Activated CD8-positive, alpha-beta T cell treated with anti-CD3 and anti-CD28 coated beads, Interleukin-2, amount 10 ng/mL, durations not matched to agents 7 days and 5 days (primary cell): Measurements from ENCODE around the gene PLEKHG4B. TPM values are rescaled to one million over a fixed set of nuclear protein-coding genes. Genes with fewer than 3 reads are reported as not detected.

ENCODE experiments used
- ATAC-seq: fragments of 150-1000 bp; cut with Tn5 transposase; one replicate; pipeline ENCODE4 v1.10.0; 2021; ENCODE audit warnings: moderate library complexity
- CTCF ChIA-PET: fragments of 350-600 bp; sonication (Branson Sonifier 250); formaldehyde crosslinking; loops from one replicate; lab custom pipeline; 2021; ENCODE audit warnings: antibody characterized with exemption; lab: Charles Lee
- POLR2A ChIA-PET: fragments of 350-600 bp; sonication (Branson Sonifier 250); formaldehyde crosslinking; loops from one replicate; lab custom pipeline; 2021; ENCODE audit warnings: antibody characterized with exemption; lab: Charles Lee
- DNase-seq: peaks from one replicate; pipeline ENCODE4 v3.0.0-alpha.2; 2020
- H3K27ac Mint-ChIP-seq: one replicate; pipeline ENCODE4 v1.8.0; 2021; ENCODE audit warnings: mild to moderate bottlenecking, mixed read lengths
- H3K27me3 Mint-ChIP-seq: one replicate; pipeline ENCODE4 v1.8.0; 2021; ENCODE audit warnings: low read depth, mixed read lengths
- H3K36me3 Mint-ChIP-seq: one replicate; pipeline ENCODE4 v1.8.0; 2021; ENCODE audit warnings: low read depth, mixed read lengths
- H3K4me1 Mint-ChIP-seq: one replicate; pipeline ENCODE4 v1.8.0; 2021; ENCODE audit warnings: low read depth, mixed read lengths
- H3K4me3 Mint-ChIP-seq: one replicate; pipeline ENCODE4 v1.8.0; 2021; ENCODE audit warnings: mild to moderate bottlenecking, mixed read lengths
- H3K9me3 Mint-ChIP-seq: one replicate; pipeline ENCODE4 v1.8.0; 2022; ENCODE audit warnings: mixed read lengths; ENCODE audit not compliant: insufficient read depth
- total RNA-seq, 2 experiments: library from RNA; stranded (reverse); gene quantifications; one replicate each; pipeline ENCODE4 v1.2.3, GENCODE V29; 2021

PLEKHG4B gene
- total RNA-seq, 2 experiments from 2014 or later, result not detected

- Mint-ChIP-seq H3K4me3 (no peak overlapping the region), H3K4me1 (no peaks in the 10 kb centered on the region), H3K9me3 (no peaks in the 10 kb centered on the region), H3K27ac (no peak overlapping the region), H3K36me3 (no peaks in the 10 kb centered on the region), H3K27me3 (peaks cover 5% of the 10 kb centered on the region)
- CTCF ChIA-PET, result no interaction called here
- POLR2A ChIA-PET, result interaction anchor here (1.0 kb wide), 1 partner anchor 13 kb away, joined by 3 read pairs; the partner anchor contains the start of gene PLEKHG4B
- DNase-seq (no peak), ATAC-seq (no peak)
Observed at GRCh38 chr5:104778-105296, 12.9 kb downstream of the PLEKHG4B start.

GRCh38 chr5:105504-106070 lies 13.6 kb downstream of the PLEKHG4B start:
- CTCF ChIA-PET, result no interaction called here
- POLR2A ChIA-PET, result no interaction called here
- Mint-ChIP-seq H3K36me3 (no peaks in the 10 kb centered on the region), H3K4me3 (no peak overlapping the region), H3K27me3 (peaks cover 4% of the 10 kb centered on the region), H3K27ac (no peak overlapping the region), H3K9me3 (no peaks in the 10 kb centered on the region), H3K4me1 (no peaks in the 10 kb centered on the region)
- DNase-seq (no peak), ATAC-seq (no peak)

GRCh38 chr5:106587-106986 lies 14.6 kb downstream of the PLEKHG4B start:
- H3K36me3 Mint-ChIP-seq, result no peaks in the 10 kb centered on the region
- ChIA-PET CTCF (no interaction called here), POLR2A (no interaction called here)
- H3K4me1 Mint-ChIP-seq, result no peaks in the 10 kb centered on the region
- H3K27ac Mint-ChIP-seq, result no peak overlapping the region
- no peaks in the 10 kb centered on the region for H3K9me3 Mint-ChIP-seq
- H3K27me3 Mint-ChIP-seq, result peaks cover 4% of the 10 kb centered on the region
- ATAC-seq, result no peak
- no peak for DNase-seq
- no peak overlapping the region for H3K4me3 Mint-ChIP-seq

DNA sequence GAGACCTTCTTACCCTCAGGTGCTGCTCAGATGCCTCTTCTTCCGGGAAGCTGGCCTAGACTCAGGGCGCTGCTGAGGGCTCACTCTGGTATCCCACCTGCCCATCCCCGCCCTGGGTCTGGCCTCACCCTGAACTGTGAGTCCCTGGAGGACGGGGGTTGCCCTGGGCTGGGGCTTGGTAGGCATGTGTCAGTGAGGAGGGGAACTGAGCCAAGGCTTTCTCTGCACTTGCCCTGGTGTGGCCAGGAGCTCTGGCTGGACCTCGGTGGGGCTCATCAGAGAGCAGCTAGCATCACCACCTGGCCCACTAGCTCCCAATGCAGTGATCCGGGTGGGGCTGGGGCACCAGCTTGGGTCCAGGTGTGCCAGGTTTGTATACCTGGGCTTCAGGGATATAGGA lies 15.6 kb downstream of the PLEKHG4B start:
- ChIA-PET POLR2A (no interaction called here), CTCF (interaction anchor here (1.1 kb wide), 1 partner anchor 11 kb away, joined by 4 read pairs; no protein-coding TSS in a partner anchor)
- Mint-ChIP-seq H3K4me3 (no peak overlapping the region), H3K27ac (no peak overlapping the region), H3K27me3 (peaks cover 4% of the 10 kb centered on the region), H3K36me3 (no peaks in the 10 kb centered on the region), H3K9me3 (no peaks in the 10 kb centered on the region), H3K4me1 (no peaks in the 10 kb centered on the region)
- no peak for DNase-seq
- no peak for ATAC-seq

GRCh38 chr5:109826-110225 lies 17.9 kb downstream of the PLEKHG4B start:
- Mint-ChIP-seq H3K4me1 (no peaks in the 10 kb centered on the region), H3K27me3 (no peaks in the 10 kb centered on the region), H3K4me3 (no peak overlapping the region), H3K27ac (no peak overlapping the region), H3K9me3 (no peaks in the 10 kb centered on the region), H3K36me3 (no peaks in the 10 kb centered on the region)
- ATAC-seq, result no peak
- POLR2A ChIA-PET, result no interaction called here
- DNase-seq, result no peak
- CTCF ChIA-PET, result no interaction called here

GRCh38 chr5:110270-110888 lies 18.4 kb downstream of the PLEKHG4B start:
- Mint-ChIP-seq H3K27ac (no peak overlapping the region), H3K27me3 (no peaks in the 10 kb centered on the region), H3K36me3 (no peaks in the 10 kb centered on the region), H3K9me3 (no peaks in the 10 kb centered on the region), H3K4me1 (no peaks in the 10 kb centered on the region), H3K4me3 (no peak overlapping the region)
- no peak for ATAC-seq
- no peak for DNase-seq
- ChIA-PET CTCF (no interaction called here), POLR2A (no interaction called here)

- H3K4me3 Mint-ChIP-seq, result no peak overlapping the region
- no peaks in the 10 kb centered on the region for H3K4me1 Mint-ChIP-seq
- no peak overlapping the region for H3K27ac Mint-ChIP-seq
- ATAC-seq (no peak), DNase-seq (no peak)
- ChIA-PET POLR2A (no interaction called here), CTCF (no interaction called here)
- H3K9me3 Mint-ChIP-seq, result no peaks in the 10 kb centered on the region
- peaks cover 5% of the 10 kb centered on the region for H3K27me3 Mint-ChIP-seq
- H3K36me3 Mint-ChIP-seq, result no peaks in the 10 kb centered on the region
Observed at GRCh38 chr5:111171-111570, 19.2 kb downstream of the PLEKHG4B start.

DNA sequence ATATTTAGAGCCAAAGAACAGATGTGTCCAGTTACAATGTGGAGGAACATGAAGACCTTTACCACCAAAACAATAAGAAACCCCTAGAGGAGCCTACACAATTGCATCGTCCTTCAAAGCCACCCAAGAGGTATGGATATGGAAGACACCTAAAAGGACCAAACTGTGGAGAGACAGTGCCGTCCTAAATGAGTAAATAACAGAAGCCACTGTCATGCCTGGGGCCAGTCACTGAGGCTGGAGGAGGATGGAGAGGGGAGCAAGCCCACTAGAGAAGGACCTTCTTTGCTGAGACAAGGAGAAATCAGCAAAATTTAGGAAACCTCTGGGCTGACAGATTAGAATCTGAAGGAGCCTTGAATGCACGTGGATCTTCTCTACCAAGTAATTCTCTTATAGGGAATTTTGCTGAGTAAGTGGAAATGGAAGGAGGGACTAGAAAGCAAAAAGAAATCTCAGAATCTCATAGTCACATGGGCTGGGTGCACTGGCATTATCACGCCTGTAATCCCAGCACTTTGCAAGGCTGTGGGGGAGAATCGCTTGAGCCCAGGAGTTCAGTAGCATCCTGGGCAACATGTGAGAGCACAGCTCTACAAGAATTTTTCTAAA lies 27.6 kb downstream of the PLEKHG4B start:
- Mint-ChIP-seq H3K27me3 (peaks cover 11% of the 10 kb centered on the region), H3K36me3 (peaks cover 1% of the 10 kb centered on the region), H3K27ac (no peak overlapping the region), H3K4me3 (no peak overlapping the region), H3K4me1 (no peaks in the 10 kb centered on the region), H3K9me3 (peaks cover 16% of the 10 kb centered on the region)
- DNase-seq, result no peak
- ChIA-PET POLR2A (no interaction called here), CTCF (no interaction called here)
- ATAC-seq, result no peak

- no peak overlapping the region for H3K4me3 Mint-ChIP-seq
- no peak overlapping the region for H3K27ac Mint-ChIP-seq
- ATAC-seq (no peak), DNase-seq (no peak)
- peaks cover 21% of the 10 kb centered on the region for H3K9me3 Mint-ChIP-seq
- no peaks in the 10 kb centered on the region for H3K4me1 Mint-ChIP-seq
- POLR2A ChIA-PET, result no interaction called here
- H3K36me3 Mint-ChIP-seq, result peaks cover 1% of the 10 kb centered on the region
- H3K27me3 Mint-ChIP-seq, result peaks cover 9% of the 10 kb centered on the region
- CTCF ChIA-PET, result no interaction called here
Observed at GRCh38 chr5:121432-121831, 29.5 kb downstream of the PLEKHG4B start.

DNA sequence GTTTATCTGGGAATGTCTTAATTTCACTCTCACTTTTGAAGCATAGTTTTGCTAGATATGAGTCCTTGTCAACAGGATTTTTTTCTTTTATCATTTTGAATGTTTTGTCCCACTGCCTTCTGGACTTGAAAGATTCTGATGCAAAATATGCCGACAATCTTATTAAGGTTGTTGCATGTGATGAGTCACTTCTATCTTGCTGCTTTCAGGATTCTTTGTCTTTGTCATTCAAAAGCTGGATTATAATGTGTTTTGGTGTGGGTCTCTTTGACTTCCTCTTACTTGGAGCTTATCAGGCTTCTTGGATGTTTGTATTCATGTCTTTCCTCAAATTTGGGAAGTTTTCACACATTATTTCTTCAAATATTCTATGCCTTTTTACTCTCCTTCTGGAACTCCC lies 33.8 kb downstream of the PLEKHG4B start:
- no peak for DNase-seq
- Mint-ChIP-seq H3K4me1 (no peaks in the 10 kb centered on the region), H3K27ac (no peak overlapping the region), H3K4me3 (no peak overlapping the region), H3K9me3 (peaks cover 22% of the 10 kb centered on the region), H3K36me3 (peaks cover 1% of the 10 kb centered on the region), H3K27me3 (peaks cover 9% of the 10 kb centered on the region)
- CTCF ChIA-PET, result no interaction called here
- POLR2A ChIA-PET, result no interaction called here
- ATAC-seq, result no peak

- peaks cover 14% of the 10 kb centered on the region for H3K9me3 Mint-ChIP-seq
- DNase-seq, result no peak
- H3K36me3 Mint-ChIP-seq, result no peaks in the 10 kb centered on the region
- ChIA-PET POLR2A (no interaction called here), CTCF (no interaction called here)
- peaks cover 14% of the 10 kb centered on the region for H3K27me3 Mint-ChIP-seq
- no peak for ATAC-seq
- H3K4me3 Mint-ChIP-seq, result no peak overlapping the region
- no peak overlapping the region for H3K27ac Mint-ChIP-seq
- no peaks in the 10 kb centered on the region for H3K4me1 Mint-ChIP-seq
Observed at GRCh38 chr5:126806-127205, 34.8 kb downstream of the PLEKHG4B start.

DNA sequence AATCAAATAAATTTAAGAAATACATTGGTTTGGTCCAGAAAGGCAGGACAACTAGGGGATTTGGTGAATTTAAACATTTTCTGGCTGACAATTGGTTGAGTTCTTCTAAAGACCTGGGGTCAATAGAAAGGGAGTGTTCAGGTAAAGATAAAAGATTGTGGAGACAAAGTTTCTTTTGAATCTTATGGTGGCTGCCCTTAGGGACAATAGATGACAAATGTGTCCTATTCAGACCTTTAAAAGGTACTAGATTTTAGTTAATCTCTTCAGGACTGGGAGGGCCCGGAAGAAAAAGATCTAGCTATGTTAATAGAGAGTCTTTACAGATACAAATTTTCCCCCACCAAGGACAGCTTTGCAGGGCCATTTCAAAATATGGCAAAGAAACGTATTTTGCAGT lies 35.9 kb downstream of the PLEKHG4B start:
- no peak for ATAC-seq
- Mint-ChIP-seq H3K4me3 (no peak overlapping the region), H3K27me3 (peaks cover 14% of the 10 kb centered on the region), H3K36me3 (no peaks in the 10 kb centered on the region), H3K4me1 (no peaks in the 10 kb centered on the region), H3K27ac (no peak overlapping the region), H3K9me3 (peaks cover 10% of the 10 kb centered on the region)
- DNase-seq, result no peak
- CTCF ChIA-PET, result no interaction called here
- POLR2A ChIA-PET, result no interaction called here
